ENCODE measurements around the gene CRYL1.

DNA sequence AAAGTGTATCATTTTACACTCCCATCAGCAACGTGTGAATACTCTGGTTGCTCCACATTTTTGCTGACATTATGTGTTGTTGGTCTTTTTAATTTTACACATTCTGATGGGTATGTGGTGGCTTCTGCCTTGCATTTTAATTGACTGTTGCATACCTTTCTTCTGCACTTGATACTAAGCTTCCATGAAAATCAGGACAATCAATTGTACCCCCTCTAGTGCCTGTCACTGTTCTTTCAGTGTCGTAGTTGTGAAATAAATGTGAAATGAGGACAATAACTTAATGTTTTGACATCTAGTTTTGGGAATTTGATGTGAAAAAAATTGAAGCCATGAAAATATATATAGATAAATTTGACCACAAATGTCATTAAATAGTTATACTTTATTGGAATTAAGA lies 48.0 kb upstream of the CRYL1 start:
- TF ChIP-seq EZH2 (IDR thresholded peaks at IDR 0.05; ENCODE audit: insufficient read depth, poor library complexity, severe bottlenecking) (no peak), EZH2phosphoT487 (IDR thresholded peaks at IDR 0.05; ENCODE audit: insufficient read depth, low read depth) (no peak)

All from GM23248 (cell line).